Vagina (tissue), 2 donors: ENCODE measurements around the gene CLIC5. TPM values are rescaled to one million over a fixed set of nuclear protein-coding genes. Genes with fewer than 3 reads are reported as not detected.
"Not testable (repeated sequence)": the region's sequence is repeated elsewhere in the genome, so short reads cannot be mapped to it uniquely, and the experiment has no call there.

Source experiments
- DNase-seq, 2 donors: peaks; one replicate each; pipeline ENCODE4 v3.0.0-alpha.2; 2017; ENCODE audit errors: extremely low spot score in 2 of 2
- H3K27ac ChIP-seq: fragments of 200-600 bp; sonication (generic); one replicate; pipeline ENCODE4 v1.5.1; 2019
- H3K27me3 ChIP-seq: fragments of 200-600 bp; sonication (generic); one replicate; pipeline ENCODE4 v1.5.1; 2019
- H3K36me3 ChIP-seq, 2 donors: fragments of 200-600 bp; sonication (generic); one replicate each; pipeline ENCODE4 v1.5.1; 2017 to 2019
- H3K4me1 ChIP-seq: fragments of 200-600 bp; sonication (generic); one replicate; pipeline ENCODE4 v1.5.1; 2019
- H3K4me3 ChIP-seq, 2 donors: fragments of 200-600 bp; sonication (generic); 1 replicate in 1 of 2; 2 replicates in 1 of 2; pipeline ENCODE4 v1.5.1; 2016 to 2019
- H3K9me3 ChIP-seq: fragments of 200-600 bp; sonication (generic); one replicate; pipeline ENCODE4 v1.5.1; 2019
- CTCF ChIP-seq, 3 experiments: fragments of 450-650 bp in 2 of 3; fragments of 200-600 bp in 1 of 3; sonication (generic) in 1 of 3; IDR thresholded peaks; one replicate each; pipeline ENCODE4 v1.5.1; 2017 to 2019; ENCODE audit warnings: antibody characterized with exemption in 3 of 3, mild to moderate bottlenecking in 2 of 3, moderate library complexity in 2 of 3
- POLR2A ChIP-seq, 2 donors: fragments of 450-650 bp; IDR thresholded peaks; one replicate each; pipeline ENCODE4 v1.6.1; 2017; ENCODE audit warnings: antibody characterized with exemption in 2 of 2, mild to moderate bottlenecking in 2 of 2, moderate library complexity in 2 of 2
- POLR2AphosphoS5 ChIP-seq, 2 donors: sonication (generic); formaldehyde crosslinking; IDR thresholded peaks; one replicate each; pipeline ENCODE4 v1.9.0; 2017; ENCODE audit warnings: antibody characterized with exemption in 2 of 2, mild to moderate bottlenecking in 2 of 2, low read depth in 1 of 2; ENCODE audit not compliant: insufficient read depth in 1 of 2
- intact Hi-C: fragments of 100-400 bp; cut with DNase I; formaldehyde crosslinking; loops from one replicate; pipeline ENCODE4 v1.15.1; 2023
- total RNA-seq: library from RNA; depleted of rRNA; stranded (reverse); fragments of >200 nt; gene quantifications from one replicate; pipeline ENCODE4 v1.2.3, GENCODE V29; 2016

Gene CLIC5
- total RNA-seq, 1 donor from 2014 or later, result 3.4 TPM

- Histone ChIP-seq H3K27ac (no peak overlapping the region), H3K4me1 (peaks cover 4% of the 10 kb centered on the region), H3K36me3 (no peaks in the 10 kb centered on the region), H3K9me3 (no peaks in the 10 kb centered on the region), H3K4me3 (no peak overlapping the region), H3K27me3 (no peaks in the 10 kb centered on the region)
- DNase-seq, result no peak
- TF ChIP-seq POLR2AphosphoS5 (IDR thresholded peaks at IDR 0.05; ENCODE audit: insufficient read depth in 1 of 2, low read depth in 1 of 2), result no peak
- no peak for TF ChIP-seq CTCF (IDR thresholded peaks at IDR 0.05)
- TF ChIP-seq POLR2A (IDR thresholded peaks at IDR 0.05), result no peak
- intact Hi-C loops, result loop anchor here (10.0 kb wide), 1 partner anchor 1273 kb away; no protein-coding TSS in a partner anchor
Observed at GRCh38 chr6:45927421-45928320, 88.0 kb downstream of the CLIC5 start.

- not testable (repeated sequence) for H3K36me3 ChIP-seq, H3K27me3 ChIP-seq, DNase-seq, H3K4me3 ChIP-seq, H3K27ac ChIP-seq, H3K9me3 ChIP-seq, H3K4me1 ChIP-seq
- intact Hi-C loops, result loop anchor here (10.0 kb wide), 1 partner anchor 1272 kb away; no protein-coding TSS in a partner anchor
Observed at GRCh38 chr6:45926423-45926822, 89.2 kb downstream of the CLIC5 start.

GRCh38 chr6:45924763-45925342, 90.8 kb downstream of the CLIC5 start:
- no peaks in the 10 kb centered on the region for H3K27me3 ChIP-seq
- no peaks in the 10 kb centered on the region for H3K36me3 ChIP-seq
- H3K4me3 ChIP-seq, result no peak overlapping the region
- intact Hi-C loops, result loop anchor here (10.0 kb wide), 1 partner anchor 1270 kb away; no protein-coding TSS in a partner anchor
- no peaks in the 10 kb centered on the region for H3K4me1 ChIP-seq
- no peak overlapping the region for H3K27ac ChIP-seq
- no peak for DNase-seq
- no peaks in the 10 kb centered on the region for H3K9me3 ChIP-seq
- TF ChIP-seq CTCF (IDR thresholded peaks at IDR 0.05) (no peak), POLR2AphosphoS5 (IDR thresholded peaks at IDR 0.05; ENCODE audit: insufficient read depth in 1 of 2, low read depth in 1 of 2) (no peak), POLR2A (IDR thresholded peaks at IDR 0.05) (no peak)

- Histone ChIP-seq H3K27me3 (no peaks in the 10 kb centered on the region), H3K36me3 (no peaks in the 10 kb centered on the region), H3K4me1 (no peaks in the 10 kb centered on the region), H3K4me3 (no peak overlapping the region), H3K9me3 (no peaks in the 10 kb centered on the region), H3K27ac (no peak overlapping the region)
- TF ChIP-seq POLR2A (IDR thresholded peaks at IDR 0.05) (no peak), POLR2AphosphoS5 (IDR thresholded peaks at IDR 0.05; ENCODE audit: insufficient read depth in 1 of 2, low read depth in 1 of 2) (no peak), CTCF (IDR thresholded peaks at IDR 0.05) (no peak)
- DNase-seq, result no peak
- intact Hi-C loops, result loop anchor here (10.0 kb wide), 1 partner anchor 1269 kb away; no protein-coding TSS in a partner anchor
Observed at GRCh38 chr6:45923831-45924391, 91.7 kb downstream of the CLIC5 start.

- TF ChIP-seq POLR2A (IDR thresholded peaks at IDR 0.05) (no peak), POLR2AphosphoS5 (IDR thresholded peaks at IDR 0.05; ENCODE audit: insufficient read depth in 1 of 2, low read depth in 1 of 2) (no peak), CTCF (IDR thresholded peaks at IDR 0.05) (peak; percentile 4 to 80 (median 63))
- no peaks in the 10 kb centered on the region for H3K36me3 ChIP-seq
- H3K27ac ChIP-seq, result no peak overlapping the region
- intact Hi-C loops, result loop anchor here (10.0 kb wide), 1 partner anchor 1268 kb away; no protein-coding TSS in a partner anchor
- H3K4me3 ChIP-seq, result no peak overlapping the region
- no peaks in the 10 kb centered on the region for H3K27me3 ChIP-seq
- DNase-seq, result peak in 1 of 2 donors; percentile 6
- no peaks in the 10 kb centered on the region for H3K9me3 ChIP-seq
- no peaks in the 10 kb centered on the region for H3K4me1 ChIP-seq
Observed at GRCh38 chr6:45922728-45923351, 92.8 kb downstream of the CLIC5 start.
